IPS-15b (cell line): ENCODE data around the gene TSPAN1.

Experiments
- H3K27me3 ChIP-seq: one replicate; pipeline ENCODE4 v1.6.1; 2013; ENCODE audit warnings: low read length; ENCODE audit not compliant: control insufficient read depth, insufficient read depth
- H3K36me3 ChIP-seq: one replicate; pipeline ENCODE4 v1.6.1; 2013; ENCODE audit warnings: low read length; ENCODE audit not compliant: control insufficient read depth, insufficient read depth
- H3K4me1 ChIP-seq: one replicate; pipeline ENCODE4 v1.6.1; 2013; ENCODE audit warnings: mild to moderate bottlenecking, low read length; ENCODE audit not compliant: control insufficient read depth, insufficient read depth
- H3K4me3 ChIP-seq: one replicate; pipeline ENCODE4 v1.5.1; 2013; ENCODE audit warnings: low read depth, low read length
- H3K9ac ChIP-seq: one replicate; pipeline ENCODE4 v1.6.1; 2013; ENCODE audit warnings: low read depth, mild to moderate bottlenecking, low read length
- H3K9me3 ChIP-seq: one replicate; pipeline ENCODE4 v1.6.1; 2013; ENCODE audit warnings: mild to moderate bottlenecking, low read length; ENCODE audit not compliant: control insufficient read depth, insufficient read depth

TSPAN1 gene

GRCh38 chr1:46136711-46137110, 38.2 kb upstream of the TSPAN1 start:
- Histone ChIP-seq H3K9me3 (no peaks in the 10 kb centered on the region), H3K27me3 (peaks cover 11% of the 10 kb centered on the region), H3K4me1 (peaks cover 5% of the 10 kb centered on the region), H3K9ac (no peak overlapping the region), H3K36me3 (no peaks in the 10 kb centered on the region), H3K4me3 (no peak overlapping the region)

DNA sequence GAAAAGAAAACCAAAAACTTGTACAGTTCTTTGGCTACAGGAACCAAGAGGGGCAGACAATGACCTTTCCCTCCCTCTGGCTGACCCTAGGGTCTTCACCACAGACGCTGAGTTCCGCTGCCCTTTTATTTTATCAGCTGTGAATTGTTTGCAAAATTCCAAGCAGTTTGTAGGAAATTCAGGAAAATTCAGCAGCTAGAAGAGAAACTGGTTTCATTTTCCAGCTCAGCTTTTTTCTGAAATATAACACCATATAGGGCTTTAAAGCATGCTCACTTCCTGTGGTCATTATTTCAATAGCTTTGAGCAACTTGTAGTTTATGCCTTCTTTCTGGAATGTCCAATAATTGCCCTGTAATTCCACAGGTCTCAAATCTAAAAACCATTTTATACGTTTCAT, 37.0 kb upstream of the TSPAN1 start:
- H3K27me3 ChIP-seq: peaks cover 11% of the 10 kb centered on the region
- no peak overlapping the region for H3K9ac ChIP-seq
- peaks cover 5% of the 10 kb centered on the region for H3K4me1 ChIP-seq
- no peak overlapping the region for H3K4me3 ChIP-seq
- no peaks in the 10 kb centered on the region for H3K36me3 ChIP-seq
- H3K9me3 ChIP-seq: no peaks in the 10 kb centered on the region

GRCh38 chr1:46148318-46148717, 26.6 kb upstream of the TSPAN1 start:
- H3K9ac ChIP-seq: no peak overlapping the region
- no peaks in the 10 kb centered on the region for H3K36me3 ChIP-seq
- no peak overlapping the region for H3K4me3 ChIP-seq
- no peaks in the 10 kb centered on the region for H3K27me3 ChIP-seq
- H3K9me3 ChIP-seq: no peaks in the 10 kb centered on the region
- no peaks in the 10 kb centered on the region for H3K4me1 ChIP-seq

DNA sequence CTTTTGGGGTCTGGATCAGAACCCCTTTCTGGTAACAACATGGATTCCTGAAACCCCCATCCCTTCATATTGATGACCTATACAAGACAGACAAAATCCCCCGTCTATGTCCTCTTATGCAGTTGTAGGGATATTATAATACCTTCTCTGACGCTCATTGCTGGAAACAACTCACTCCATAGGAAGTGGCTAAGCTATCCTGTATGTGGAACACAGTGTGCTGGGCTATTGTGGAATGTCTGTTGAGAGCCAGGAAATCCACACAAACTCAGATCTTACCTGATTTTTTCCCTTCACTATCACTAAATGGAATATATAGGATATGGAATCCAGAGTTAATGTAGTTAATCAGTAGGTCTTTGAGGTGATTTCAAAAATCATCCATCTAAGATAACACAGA, 24.8 kb upstream of the TSPAN1 start:
- no peak overlapping the region for H3K9ac ChIP-seq
- no peaks in the 10 kb centered on the region for H3K27me3 ChIP-seq
- no peaks in the 10 kb centered on the region for H3K36me3 ChIP-seq
- no peaks in the 10 kb centered on the region for H3K4me1 ChIP-seq
- H3K9me3 ChIP-seq: no peaks in the 10 kb centered on the region
- H3K4me3 ChIP-seq: no peak overlapping the region

GRCh38 chr1:46152016-46152415, 22.9 kb upstream of the TSPAN1 start:
- H3K9ac ChIP-seq: no peak overlapping the region
- no peaks in the 10 kb centered on the region for H3K36me3 ChIP-seq
- no peaks in the 10 kb centered on the region for H3K27me3 ChIP-seq
- H3K4me3 ChIP-seq: no peak overlapping the region
- H3K4me1 ChIP-seq: no peaks in the 10 kb centered on the region
- no peaks in the 10 kb centered on the region for H3K9me3 ChIP-seq

DNA sequence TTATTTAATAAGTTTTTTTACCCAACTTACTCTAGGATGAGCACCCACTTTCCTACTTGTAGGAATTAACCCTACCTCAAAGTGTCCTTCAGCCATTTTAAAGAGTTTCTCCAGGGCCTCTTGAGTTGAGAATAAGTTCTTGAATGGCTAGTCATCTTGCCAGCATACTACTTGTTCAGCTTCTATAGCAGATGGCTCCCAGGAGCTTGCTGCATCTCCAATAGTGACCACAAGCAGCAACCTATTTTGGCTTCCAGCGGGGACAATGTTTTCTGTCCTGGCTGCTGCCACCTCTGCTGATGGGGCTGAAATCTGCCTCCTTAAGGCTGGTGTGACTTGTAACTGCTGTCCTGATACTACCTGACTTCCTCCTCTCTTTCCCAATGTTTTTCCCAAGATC, 21.7 kb upstream of the TSPAN1 start:
- Histone ChIP-seq H3K4me1 (no peaks in the 10 kb centered on the region), H3K4me3 (no peak overlapping the region), H3K9ac (no peak overlapping the region), H3K36me3 (no peaks in the 10 kb centered on the region), H3K27me3 (no peaks in the 10 kb centered on the region), H3K9me3 (no peaks in the 10 kb centered on the region)

DNA sequence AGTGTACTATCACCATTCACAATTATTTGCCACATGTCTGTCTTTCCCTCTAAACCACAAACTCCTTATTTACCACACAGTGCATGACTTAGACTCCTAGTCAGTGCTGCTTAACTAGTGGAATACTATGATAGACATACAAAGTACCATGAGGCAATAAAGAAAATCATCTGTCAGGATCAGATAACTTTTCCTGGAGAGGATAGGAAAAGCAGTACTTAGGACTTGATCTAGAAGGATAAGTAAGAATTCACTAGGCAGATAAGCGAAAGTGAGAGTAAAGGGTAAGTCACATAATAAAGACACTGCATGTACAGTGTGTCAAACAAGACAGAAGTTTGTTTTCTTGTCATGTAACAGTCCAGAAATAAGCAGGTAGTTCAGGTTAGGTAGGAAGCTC, 21.2 kb upstream of the TSPAN1 start:
- no peaks in the 10 kb centered on the region for H3K36me3 ChIP-seq
- no peaks in the 10 kb centered on the region for H3K9me3 ChIP-seq
- no peaks in the 10 kb centered on the region for H3K27me3 ChIP-seq
- no peak overlapping the region for H3K9ac ChIP-seq
- H3K4me1 ChIP-seq: no peaks in the 10 kb centered on the region
- H3K4me3 ChIP-seq: no peak overlapping the region

DNA sequence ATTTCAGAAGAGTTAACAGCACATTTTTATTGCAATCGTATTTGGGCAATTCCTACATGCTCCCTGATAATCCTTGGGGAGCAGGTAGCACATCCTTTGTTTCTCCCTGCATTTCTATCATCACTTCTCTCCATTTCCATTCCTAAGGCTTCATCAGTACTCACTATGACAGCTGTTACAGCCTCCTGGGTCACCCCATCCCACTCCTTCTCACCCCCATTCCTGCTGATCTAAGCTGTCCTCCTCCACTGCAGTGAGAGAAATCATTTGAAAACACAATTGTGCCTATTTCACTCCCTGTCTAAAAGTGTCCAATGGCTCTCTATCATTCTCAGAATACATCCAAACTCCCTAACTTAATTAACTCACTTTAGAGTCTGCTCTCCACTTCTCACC, 17.0 kb upstream of the TSPAN1 start:
- no peaks in the 10 kb centered on the region for H3K4me1 ChIP-seq
- H3K9me3 ChIP-seq: no peaks in the 10 kb centered on the region
- H3K9ac ChIP-seq: no peak overlapping the region
- H3K4me3 ChIP-seq: no peak overlapping the region
- H3K36me3 ChIP-seq: no peaks in the 10 kb centered on the region
- H3K27me3 ChIP-seq: no peaks in the 10 kb centered on the region

- Histone ChIP-seq H3K27me3 (no peaks in the 10 kb centered on the region), H3K4me3 (no peak overlapping the region), H3K9ac (no peak overlapping the region), H3K36me3 (no peaks in the 10 kb centered on the region), H3K9me3 (no peaks in the 10 kb centered on the region), H3K4me1 (no peaks in the 10 kb centered on the region)
Measured at GRCh38 chr1:46158312-46159281, 16.3 kb upstream of the TSPAN1 start.

- Histone ChIP-seq H3K9me3 (no peaks in the 10 kb centered on the region), H3K4me1 (no peaks in the 10 kb centered on the region), H3K4me3 (no peak overlapping the region), H3K27me3 (no peaks in the 10 kb centered on the region), H3K36me3 (no peaks in the 10 kb centered on the region), H3K9ac (no peak overlapping the region)
Measured at GRCh38 chr1:46159516-46159915, 15.4 kb upstream of the TSPAN1 start.

DNA sequence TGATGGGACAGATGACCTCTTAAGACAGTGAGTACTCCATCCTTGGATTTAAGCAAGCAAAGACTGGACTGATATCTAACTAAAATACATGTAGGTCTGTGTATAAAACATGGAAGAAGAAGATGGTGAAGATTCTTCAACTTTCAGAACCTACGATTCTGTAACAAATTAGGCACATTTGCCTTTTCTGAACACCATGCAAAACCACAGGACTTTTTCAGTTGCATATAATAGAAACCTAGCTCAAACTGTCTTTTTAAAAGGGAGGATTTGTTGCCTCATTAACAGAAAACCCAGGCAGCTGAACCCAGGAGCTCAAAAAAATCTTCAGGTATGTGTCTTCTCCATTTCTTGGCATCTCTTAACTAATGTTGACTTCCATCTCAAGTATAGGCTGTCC, 14.7 kb upstream of the TSPAN1 start:
- no peaks in the 10 kb centered on the region for H3K9me3 ChIP-seq
- no peaks in the 10 kb centered on the region for H3K27me3 ChIP-seq
- no peaks in the 10 kb centered on the region for H3K4me1 ChIP-seq
- no peaks in the 10 kb centered on the region for H3K36me3 ChIP-seq
- no peak overlapping the region for H3K9ac ChIP-seq
- no peak overlapping the region for H3K4me3 ChIP-seq
